Measurements from ENCODE around the gene CPSF3. TPM values are rescaled to one million over a fixed set of nuclear protein-coding genes. Genes with fewer than 3 reads are reported as not detected.

Gene CPSF3
- total RNA-seq, 6 experiments from 2014 or later = 40.6 to 49.8 (median 44.5) TPM

DNA sequence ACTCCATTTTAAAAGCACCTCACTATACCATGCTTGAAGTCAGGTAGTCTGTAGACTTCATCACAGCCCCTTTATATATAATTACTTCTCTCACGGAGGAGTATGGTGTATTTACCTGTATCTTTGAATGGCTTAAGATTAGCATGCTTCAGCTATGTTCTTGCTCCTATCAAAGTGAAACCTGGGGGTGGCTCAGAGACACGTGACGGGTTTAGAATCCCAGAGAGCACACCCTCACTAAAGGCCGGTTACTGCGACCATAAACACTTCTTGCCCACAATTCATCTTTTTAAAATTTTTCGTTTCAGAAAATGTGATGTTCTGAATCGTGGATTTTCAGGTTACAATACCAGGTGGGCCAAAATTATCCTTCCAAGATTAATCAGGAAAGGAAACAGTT is 54.5 kb downstream of the CPSF3 start:
- H3K4me3 Mint-ChIP-seq = no peak overlapping the region
- H3K27ac Mint-ChIP-seq = no peak overlapping the region
- peaks cover 49% of the 10 kb centered on the region for H3K4me1 Mint-ChIP-seq (ENCODE audit: low read depth)
- no peak for DNase-seq
- no peaks in the 10 kb centered on the region for H3K9me3 Mint-ChIP-seq
- TF ChIP-seq, protein P1, sequence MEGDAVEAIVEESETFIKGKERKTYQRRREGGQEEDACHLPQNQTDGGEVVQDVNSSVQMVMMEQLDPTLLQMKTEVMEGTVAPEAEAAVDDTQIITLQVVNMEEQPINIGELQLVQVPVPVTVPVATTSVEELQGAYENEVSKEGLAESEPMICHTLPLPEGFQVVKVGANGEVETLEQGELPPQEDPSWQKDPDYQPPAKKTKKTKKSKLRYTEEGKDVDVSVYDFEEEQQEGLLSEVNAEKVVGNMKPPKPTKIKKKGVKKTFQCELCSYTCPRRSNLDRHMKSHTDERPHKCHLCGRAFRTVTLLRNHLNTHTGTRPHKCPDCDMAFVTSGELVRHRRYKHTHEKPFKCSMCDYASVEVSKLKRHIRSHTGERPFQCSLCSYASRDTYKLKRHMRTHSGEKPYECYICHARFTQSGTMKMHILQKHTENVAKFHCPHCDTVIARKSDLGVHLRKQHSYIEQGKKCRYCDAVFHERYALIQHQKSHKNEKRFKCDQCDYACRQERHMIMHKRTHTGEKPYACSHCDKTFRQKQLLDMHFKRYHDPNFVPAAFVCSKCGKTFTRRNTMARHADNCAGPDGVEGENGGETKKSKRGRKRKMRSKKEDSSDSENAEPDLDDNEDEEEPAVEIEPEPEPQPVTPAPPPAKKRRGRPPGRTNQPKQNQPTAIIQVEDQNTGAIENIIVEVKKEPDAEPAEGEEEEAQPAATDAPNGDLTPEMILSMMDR (IDR thresholded peaks at IDR 0.05) = no peak
- H3K36me3 Mint-ChIP-seq (ENCODE audit: low read depth) = peaks cover 47% of the 10 kb centered on the region
- H3K27me3 Mint-ChIP-seq (ENCODE audit: insufficient read depth) = peaks cover 4% of the 10 kb centered on the region; the same call in 1 of the 2 replicates

DNA sequence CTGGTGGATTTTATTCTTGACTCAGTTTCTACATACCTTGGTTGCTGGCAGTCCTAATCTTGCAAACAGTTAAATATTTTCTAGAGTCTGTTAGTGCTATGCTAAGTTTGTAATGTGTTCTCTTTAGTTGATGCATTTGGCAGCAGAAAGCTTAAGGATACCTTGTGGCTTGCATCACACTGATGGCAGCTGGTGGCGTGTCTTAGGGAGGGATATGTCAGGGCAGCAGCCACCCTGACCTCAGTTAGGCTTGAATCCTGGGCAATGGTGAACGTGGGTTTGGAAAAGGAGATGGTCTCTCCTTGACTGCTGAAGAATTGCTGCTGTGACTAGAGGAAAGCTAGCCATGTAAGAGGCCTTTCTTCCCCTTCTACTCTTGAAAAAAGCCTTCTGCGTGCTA is 55.1 kb downstream of the CPSF3 start:
- Mint-ChIP-seq H3K27ac (no peak overlapping the region), H3K4me1 (ENCODE audit: low read depth) (peaks cover 53% of the 10 kb centered on the region), H3K27me3 (ENCODE audit: insufficient read depth) (peaks cover 4% of the 10 kb centered on the region), H3K36me3 (ENCODE audit: low read depth) (peaks cover 43% of the 10 kb centered on the region), H3K4me3 (no peak overlapping the region), H3K9me3 (no peaks in the 10 kb centered on the region)
- TF ChIP-seq, protein P1 (IDR thresholded peaks at IDR 0.05) = no peak
- no peak for DNase-seq

DNA sequence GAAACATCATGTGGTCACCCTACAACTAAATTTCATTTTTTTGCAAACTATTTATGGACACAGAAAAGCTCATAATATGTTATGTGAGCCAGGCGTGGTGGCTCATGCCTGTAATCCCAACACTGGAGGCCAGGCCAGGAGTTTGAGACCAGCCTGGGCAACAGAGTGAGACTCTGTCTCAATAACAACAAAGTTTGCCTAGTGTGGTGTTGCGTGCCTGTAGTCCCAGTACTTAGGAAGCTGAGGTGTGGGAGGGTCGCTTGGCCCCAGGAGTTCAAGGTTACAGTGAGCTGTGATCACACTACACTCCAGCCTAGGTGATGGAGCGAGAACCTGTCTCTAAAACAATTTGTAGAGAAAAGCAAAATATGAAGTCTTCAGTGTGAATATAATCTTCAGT is 56.7 kb downstream of the CPSF3 start:
- Mint-ChIP-seq H3K27ac (peak overlapping the region; percentile 47; the same call in 1 of the 2 replicates), H3K36me3 (ENCODE audit: low read depth) (peaks cover 56% of the 10 kb centered on the region), H3K9me3 (no peaks in the 10 kb centered on the region), H3K27me3 (ENCODE audit: insufficient read depth) (peaks cover 4% of the 10 kb centered on the region), H3K4me3 (no peak overlapping the region), H3K4me1 (ENCODE audit: low read depth) (peaks cover 67% of the 10 kb centered on the region)
- TF ChIP-seq, protein P1 (IDR thresholded peaks at IDR 0.05) = no peak
- DNase-seq = no peak

DNA sequence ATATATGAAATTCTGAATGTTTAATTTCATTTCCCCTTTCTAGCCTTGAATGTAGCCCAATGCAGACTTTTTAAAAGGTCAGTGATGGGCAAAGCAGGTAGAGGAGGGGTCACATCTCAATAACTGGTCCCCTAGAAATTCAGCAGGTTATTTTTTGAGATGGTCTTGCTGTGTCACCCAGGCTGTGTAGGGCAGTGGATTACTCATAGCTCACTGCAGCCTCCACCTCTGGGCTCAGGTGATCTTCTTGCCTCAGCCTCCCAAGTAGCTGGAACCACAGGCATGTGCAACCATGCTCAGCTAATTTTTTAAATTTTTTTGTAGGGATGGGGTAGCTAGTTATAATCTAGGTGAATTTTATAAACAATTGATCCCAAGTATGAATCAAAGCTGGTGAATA is 59.7 kb downstream of the CPSF3 start:
- peaks cover 55% of the 10 kb centered on the region for H3K36me3 Mint-ChIP-seq (ENCODE audit: low read depth)
- H3K4me3 Mint-ChIP-seq = no peak overlapping the region
- H3K27me3 Mint-ChIP-seq (ENCODE audit: insufficient read depth) = peaks cover 6% of the 10 kb centered on the region
- H3K27ac Mint-ChIP-seq = 0 out of 2 replicates have a peak overlapping the region, but pooled peaks have one; percentile 23
- no peaks in the 10 kb centered on the region for H3K9me3 Mint-ChIP-seq
- TF ChIP-seq, protein P1 (IDR thresholded peaks at IDR 0.05) = no peak
- no peak for DNase-seq
- H3K4me1 Mint-ChIP-seq (ENCODE audit: low read depth) = peaks cover 49% of the 10 kb centered on the region

DNA sequence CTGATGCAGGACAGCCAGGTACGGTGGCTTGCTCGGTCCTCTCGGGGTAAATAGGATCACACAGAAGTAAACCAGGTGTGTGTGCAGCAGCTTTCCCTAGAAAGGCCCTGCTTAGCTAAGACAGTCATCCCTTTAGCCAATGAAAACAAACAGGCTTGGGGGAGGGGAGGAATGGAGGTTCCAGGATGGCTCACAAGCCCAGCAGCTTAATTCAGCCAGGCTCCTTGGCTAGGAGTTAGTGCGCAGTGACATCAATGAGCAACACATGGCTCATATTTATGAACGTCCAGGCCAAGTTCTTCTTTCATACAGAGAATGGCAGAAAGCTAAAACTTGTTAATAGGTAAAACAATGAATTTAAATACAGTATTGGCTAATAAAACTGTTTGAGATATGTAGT is 61.1 kb downstream of the CPSF3 start:
- Mint-ChIP-seq H3K27me3 (ENCODE audit: insufficient read depth) (peaks cover 6% of the 10 kb centered on the region), H3K9me3 (no peaks in the 10 kb centered on the region), H3K4me3 (no peak overlapping the region), H3K36me3 (ENCODE audit: low read depth) (peaks cover 48% of the 10 kb centered on the region), H3K4me1 (ENCODE audit: low read depth) (peaks cover 50% of the 10 kb centered on the region), H3K27ac (peak overlapping the region; percentile 74; the same call in 1 of the 2 replicates)
- DNase-seq = peak; percentile 46
- TF ChIP-seq, protein P1 (IDR thresholded peaks at IDR 0.05) = no peak
